Fibroblast of pulmonary artery (primary cell): Measurements from ENCODE around the gene ZNF442.

ENCODE experiments used
- DNase-seq: peaks from one replicate; pipeline ENCODE4 v3.0.0-alpha.2; 2010; ENCODE audit warnings: low read depth
- H3K4me3 ChIP-seq: replicated peaks from 2 replicates; pipeline ENCODE4 v1.5.1; 2011; ENCODE audit warnings: low read depth, mild to moderate bottlenecking, control low read depth, low read length, moderate library complexity
- TF ChIP-seq, protein P1 (sequence below): IDR thresholded peaks from 2 replicates; pipeline ENCODE4 v1.5.1; 2011; ENCODE audit warnings: mild to moderate bottlenecking, control low read depth, low read length, inconsistent platforms; ENCODE audit errors: missing control alignments

Gene ZNF442

DNA sequence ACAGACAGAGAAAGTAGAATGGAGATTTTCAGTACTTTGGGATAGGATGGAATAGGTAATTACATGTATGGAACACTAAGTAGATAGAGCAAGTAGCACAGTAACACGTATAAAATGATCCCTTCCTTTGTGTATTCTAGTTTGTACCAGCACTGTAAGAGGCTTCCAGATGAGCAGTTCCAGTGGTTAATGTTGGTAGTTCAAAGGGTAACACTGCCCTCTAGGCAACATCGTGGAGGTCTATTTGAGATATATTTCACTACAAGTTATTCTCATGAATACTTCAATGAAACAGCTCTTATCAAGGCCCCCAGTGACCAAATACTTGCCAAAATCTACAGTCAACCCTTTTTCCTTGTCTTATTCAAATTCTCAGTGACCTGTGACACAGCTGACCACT is 18.6 kb downstream of the ZNF442 start:
- no peak for DNase-seq
- H3K4me3 ChIP-seq, result no peak overlapping the region
- TF ChIP-seq, protein P1, sequence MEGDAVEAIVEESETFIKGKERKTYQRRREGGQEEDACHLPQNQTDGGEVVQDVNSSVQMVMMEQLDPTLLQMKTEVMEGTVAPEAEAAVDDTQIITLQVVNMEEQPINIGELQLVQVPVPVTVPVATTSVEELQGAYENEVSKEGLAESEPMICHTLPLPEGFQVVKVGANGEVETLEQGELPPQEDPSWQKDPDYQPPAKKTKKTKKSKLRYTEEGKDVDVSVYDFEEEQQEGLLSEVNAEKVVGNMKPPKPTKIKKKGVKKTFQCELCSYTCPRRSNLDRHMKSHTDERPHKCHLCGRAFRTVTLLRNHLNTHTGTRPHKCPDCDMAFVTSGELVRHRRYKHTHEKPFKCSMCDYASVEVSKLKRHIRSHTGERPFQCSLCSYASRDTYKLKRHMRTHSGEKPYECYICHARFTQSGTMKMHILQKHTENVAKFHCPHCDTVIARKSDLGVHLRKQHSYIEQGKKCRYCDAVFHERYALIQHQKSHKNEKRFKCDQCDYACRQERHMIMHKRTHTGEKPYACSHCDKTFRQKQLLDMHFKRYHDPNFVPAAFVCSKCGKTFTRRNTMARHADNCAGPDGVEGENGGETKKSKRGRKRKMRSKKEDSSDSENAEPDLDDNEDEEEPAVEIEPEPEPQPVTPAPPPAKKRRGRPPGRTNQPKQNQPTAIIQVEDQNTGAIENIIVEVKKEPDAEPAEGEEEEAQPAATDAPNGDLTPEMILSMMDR, result no peak

DNA sequence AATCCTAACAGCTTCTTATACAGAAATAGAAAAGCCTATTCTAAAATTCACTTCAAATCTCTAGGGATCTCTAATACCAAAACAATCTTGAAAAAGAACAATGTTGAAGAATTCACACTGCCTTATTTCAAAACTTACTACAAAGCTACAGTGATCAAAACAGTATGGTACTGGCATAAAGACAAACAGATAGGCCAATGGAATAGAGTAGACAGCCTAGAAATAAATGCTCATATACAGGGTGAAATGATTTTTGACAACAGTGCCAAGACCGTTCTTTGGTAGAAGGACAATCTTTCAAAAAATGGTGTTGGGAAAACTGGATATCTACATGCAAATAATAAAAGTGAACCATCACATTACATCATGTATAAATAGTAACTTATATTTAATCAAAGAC is 20.3 kb downstream of the ZNF442 start:
- no peak overlapping the region for H3K4me3 ChIP-seq
- TF ChIP-seq, protein P1, result no peak

DNA sequence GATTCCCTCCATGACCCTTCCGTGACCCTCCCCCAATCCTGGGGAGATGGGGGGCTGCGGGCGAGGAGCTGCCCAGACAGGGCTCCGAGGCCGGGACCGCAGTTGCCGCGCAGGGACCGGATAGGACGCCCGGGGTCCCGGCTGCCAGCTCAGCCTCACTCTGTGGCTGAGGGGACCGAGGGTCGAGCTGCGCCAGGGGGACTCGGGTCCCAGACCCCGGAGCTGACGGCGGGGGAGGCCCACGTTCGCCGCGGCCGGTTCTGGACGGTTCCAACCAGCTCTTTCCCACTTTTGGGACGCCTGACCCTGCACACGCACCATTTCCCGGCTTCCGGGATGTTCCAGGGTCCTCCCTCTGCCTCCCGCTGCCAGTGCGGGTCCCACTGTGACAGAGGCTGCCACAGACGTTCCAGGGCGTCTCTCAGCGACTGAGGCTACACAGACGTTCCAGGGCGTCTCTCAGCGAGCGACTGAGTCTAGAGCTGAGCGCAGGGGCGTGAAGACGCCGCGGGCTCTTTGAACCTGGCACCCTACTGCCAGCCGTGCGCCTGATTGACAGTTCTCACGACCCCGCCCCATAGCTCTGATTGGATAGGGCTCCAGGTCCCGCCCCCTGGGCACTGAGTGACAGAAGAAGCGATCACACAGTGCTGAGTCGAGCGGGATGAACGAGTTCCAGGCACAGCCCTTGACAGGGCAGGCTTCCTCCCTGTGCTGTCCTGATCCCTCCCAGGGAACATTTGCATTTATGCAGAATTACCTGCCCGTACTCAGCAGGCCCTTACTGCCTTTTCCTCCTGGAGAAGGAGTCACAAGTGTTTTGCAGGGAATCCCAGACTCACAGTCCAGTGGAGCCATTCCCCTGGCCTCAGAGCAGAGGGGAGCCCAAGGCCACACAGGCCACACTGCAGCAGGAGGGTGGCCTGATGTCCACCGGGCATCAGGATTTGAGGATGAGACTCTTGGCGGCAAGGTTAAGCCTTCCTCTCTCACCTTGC is 32.0 kb downstream of the ZNF442 start, which contains the start of gene ZNF563:
Gene ZNF563, minus strand, starts transcription at position 472 of the 998 bp plus-strand sequence. Its CDS starts 151 bp downstream, at position 321.
- TF ChIP-seq, protein P1, result no peak
- H3K4me3 ChIP-seq, result peak within 1 kb of the TSS; percentile 88
- DNase-seq, result peak; percentile 93

More for the DNA sequence above, 20.3 kb downstream of the ZNF442 start:
- DNase-seq, result no peak

DNA sequence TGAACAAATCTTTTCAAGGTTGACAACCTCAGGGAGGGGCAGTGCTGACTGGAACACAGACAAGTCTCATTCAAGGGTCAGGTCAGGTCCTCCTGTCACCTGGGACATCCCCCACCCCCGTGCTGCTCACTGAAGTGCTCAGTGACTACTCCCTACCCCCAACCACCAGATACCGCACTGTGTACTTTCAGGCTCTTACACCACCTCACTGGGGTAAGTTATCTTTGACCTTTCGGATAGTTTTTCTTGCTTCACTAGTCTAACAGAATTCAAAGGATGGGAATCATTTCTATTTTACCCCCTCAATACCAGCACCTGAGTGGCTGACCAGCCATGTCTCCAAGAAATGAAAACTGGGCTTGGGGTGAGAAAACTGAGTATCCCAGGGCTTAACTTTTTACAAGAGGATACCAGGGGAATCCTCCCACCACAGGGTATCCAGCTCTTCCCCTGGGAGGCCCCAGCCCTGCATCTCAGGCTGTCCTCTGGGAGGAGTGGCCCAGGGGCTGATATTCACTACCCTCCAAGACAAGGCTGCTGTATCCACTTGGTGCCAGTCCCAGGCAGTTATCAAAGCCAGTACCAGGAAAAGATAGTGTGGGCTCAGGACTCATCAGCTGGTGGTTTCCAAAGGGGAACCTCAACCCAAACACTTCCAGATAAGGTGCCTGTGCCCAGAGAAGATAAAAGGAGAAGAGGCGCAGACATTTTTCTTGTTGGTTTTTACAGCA is 34.1 kb downstream of the ZNF442 start:
- TF ChIP-seq, protein P1, result no peak
- H3K4me3 ChIP-seq, result no peak overlapping the region
- DNase-seq, result no peak

DNA sequence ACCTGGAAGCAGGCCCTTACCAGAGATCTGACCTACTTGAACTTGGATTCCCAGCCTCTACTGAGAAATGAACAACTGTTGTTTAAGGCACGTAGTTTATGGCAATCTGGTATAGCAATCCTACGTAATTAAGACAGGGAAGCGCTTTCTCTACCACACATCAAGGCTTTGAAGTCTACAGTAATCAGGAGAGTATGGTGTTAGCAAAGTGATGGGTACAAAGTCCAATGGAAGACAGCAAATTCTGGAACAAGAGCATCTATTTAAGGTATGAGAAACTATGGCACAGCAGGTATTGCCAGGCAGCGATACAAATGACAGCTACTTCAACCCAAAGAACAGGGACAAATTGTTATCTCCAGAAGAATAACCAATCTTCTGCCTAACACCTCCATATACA is 35.1 kb downstream of the ZNF442 start:
- H3K4me3 ChIP-seq, result no peak overlapping the region
- DNase-seq, result no peak
- TF ChIP-seq, protein P1, result no peak

DNA sequence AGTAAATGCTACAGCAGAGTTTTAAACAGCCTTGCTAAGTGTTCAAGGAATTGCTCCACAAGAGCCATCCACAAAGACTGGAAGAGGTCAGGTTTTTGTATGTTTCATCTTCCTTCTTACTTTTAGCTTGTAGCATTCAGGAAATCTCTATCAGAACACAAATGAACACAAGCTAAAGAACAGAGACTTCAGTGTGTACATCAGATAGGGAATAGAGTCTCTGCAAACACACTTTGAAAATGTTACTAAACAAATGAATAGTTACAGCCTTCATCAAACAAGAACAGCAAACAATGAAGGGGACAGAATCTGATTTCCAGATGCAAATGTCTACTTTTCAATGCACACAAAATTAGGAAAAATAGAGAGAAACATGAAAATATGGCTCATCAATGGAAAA is 39.8 kb downstream of the ZNF442 start:
- TF ChIP-seq, protein P1, result no peak
- no peak for DNase-seq
- H3K4me3 ChIP-seq, result no peak overlapping the region
